IPS-NIHi11 (cell line): ENCODE data around the gene G6PD.
"Not testable (repeated sequence)": the region's sequence is repeated elsewhere in the genome, so short reads cannot be mapped to it uniquely, and the experiment has no call there.

Source experiments
- DNase-seq: peaks from one replicate; pipeline ENCODE4 v3.0.0; 2012; ENCODE audit warnings: mixed read lengths, low spot score

G6PD gene

DNA sequence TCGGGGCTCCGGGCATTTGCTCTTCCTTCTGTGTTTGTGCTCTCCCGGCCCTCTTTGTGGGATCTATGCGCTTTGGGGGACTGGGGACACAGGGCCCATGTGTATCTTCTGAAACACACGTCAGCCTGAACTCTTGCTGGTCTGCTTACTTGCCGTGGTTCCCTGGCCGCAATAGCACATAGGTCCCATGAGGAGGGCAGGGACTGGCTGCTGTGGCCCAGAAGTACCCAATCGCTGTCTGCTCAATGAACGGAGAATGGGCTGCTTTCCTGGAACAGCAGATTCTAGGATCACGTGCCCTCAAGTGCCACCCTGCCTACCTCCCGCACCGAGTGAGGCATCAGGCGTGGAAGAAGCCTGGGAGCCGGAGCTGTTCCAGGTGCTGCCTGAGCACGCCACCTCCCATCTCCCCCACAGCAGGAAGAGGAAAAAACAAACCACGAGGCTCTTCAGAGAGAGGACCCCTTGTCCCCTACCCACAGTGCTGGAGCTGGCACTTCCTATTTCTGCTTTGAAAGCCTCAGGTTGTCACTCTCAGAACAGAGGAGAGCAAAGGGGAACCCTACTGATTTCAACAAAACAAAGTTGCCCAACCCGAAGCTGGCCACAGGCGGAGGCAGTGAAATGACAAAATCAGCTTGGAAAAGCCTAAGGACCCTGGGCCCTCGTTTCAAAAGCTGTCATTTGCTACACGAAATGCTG lies 3.8 kb downstream of the G6PD start:
- no peak for DNase-seq

DNA sequence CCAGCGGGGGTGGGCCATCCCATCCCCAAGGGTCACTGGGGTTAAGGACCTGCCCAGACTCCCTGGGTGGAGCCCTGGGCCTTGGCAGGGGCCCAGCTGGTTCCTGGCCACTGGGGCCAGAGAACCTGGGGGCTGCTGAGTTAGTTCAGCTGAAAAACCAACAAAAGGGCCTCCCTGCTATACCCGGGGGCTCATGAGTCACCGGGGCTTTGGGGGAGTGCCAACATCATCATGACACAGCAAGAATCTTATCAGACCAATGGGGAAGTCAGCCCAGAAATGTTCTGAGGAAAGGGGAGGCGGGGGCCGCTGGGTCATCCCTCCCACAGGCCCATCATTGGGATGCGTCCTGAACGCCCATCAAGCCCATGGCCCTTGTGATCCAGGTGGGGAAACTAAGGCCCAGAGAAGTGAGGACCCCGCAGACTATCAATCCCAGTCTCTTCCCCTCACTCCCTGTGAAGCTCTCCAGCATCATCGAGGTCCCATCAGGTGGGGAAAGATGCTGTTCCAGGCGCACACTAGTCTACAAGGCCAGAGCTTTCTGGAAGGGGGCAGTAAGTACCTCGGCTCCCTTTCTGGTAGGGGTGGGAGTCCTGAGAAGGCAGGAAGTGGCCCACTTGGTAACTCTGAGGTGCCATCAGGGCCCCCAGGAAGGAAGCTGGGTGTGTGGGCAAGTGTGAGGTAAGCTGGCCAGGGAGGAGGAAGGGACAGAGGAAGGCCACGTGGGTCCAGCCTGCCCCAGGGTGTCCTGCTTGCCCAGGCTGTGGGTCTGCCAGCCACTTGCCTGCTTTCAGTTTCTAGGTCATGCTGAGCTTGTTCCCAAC lies 4.5 kb downstream of the G6PD start:
- DNase-seq, result no peak

DNA sequence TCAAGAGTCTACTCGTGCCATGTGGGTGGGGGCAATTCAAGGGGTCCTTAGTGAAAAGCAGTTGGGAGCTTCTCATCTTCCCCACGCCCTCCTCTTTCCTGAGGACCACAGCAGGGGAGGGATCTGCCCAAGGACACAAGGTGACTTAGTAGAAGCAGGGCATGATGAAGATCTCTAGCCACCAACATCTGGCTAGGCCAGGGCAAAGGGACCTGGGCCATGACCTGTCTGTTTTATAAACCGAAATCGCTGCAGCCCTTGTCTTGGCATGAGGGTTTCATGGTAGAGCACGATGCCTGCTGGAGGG lies 5.1 kb downstream of the G6PD start:
- no peak for DNase-seq

GRCh38 chrX:154540897-154541535 lies 5.6 kb downstream of the G6PD start:
- no peak for DNase-seq

DNA sequence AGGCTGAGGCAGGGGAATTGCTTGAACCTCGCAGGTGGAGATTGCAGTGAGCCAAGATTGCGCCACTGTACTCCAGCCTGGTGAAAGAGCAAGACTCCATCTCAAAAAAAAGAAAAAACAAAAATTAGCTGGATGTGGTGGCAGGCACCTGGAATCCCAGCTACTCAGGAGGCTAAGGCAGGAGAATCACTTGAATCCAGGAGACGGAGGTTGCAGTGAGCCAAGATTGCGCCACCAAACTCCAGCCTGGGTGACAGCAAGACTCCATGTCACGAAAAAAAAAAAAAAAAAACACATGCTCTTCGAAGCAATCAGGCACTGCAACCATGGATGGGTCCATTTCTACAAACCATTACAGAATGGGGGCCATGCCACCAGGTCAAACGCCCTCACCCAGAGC lies 6.3 kb downstream of the G6PD start:
- DNase-seq, result not testable (repeated sequence)

DNA sequence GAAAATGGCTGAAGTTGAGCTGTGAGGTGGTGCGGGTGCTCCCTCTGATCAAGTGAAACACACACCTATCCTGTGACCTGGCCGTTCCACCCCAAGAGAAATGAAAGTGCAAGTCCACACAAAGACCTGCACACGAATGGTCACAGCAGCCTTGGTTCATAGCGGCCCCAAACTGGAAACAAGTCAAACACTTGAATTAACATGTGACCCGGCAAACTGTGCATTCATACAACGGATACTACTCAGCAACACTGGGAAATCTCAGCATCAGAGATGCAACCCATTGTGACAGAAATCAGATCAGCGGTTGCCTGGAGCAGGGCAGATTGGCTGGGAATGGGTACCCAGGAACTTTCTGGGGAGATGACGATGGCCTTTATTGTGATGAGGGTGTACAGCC lies 7.6 kb downstream of the G6PD start:
- DNase-seq, result no peak

DNA sequence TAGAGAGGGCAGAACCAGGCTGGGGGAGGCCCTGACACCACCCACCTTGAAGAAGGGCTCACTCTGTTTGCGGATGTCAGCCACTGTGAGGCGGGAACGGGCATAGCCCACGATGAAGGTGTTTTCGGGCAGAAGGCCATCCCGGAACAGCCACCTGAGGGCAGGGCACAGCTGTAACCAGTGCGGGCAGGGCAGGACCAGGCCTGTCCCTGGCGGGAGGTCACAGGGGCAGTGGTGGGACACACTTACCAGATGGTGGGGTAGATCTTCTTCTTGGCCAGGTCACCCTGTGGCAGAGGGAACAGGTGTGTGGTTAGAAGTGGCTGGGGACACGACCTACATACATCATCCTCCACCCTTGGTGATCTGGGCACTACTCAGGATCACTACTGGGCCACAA lies 10.8 kb downstream of the G6PD start:
- DNase-seq, result no peak

- DNase-seq, result peak; percentile 82
Observed at GRCh38 chrX:154534526-154535322, 11.9 kb downstream of the G6PD start.

DNA sequence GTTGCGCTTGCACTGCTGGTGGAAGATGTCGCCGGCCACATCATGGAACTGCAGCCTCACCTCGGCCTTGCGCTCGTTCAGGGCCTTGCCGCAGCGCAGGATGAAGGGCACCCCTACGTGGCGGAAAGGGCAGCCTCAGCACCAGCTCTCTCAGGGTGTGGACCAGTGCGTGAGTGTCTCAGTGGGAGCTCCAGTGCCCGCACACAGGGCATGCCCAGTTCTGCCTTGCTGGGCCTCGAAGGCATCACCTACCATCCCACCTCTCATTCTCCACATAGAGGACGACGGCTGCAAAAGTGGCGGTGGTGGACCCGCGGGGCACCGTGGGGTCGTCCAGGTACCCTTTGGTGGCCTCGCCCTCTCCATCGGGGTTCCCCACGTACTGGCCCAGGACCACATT lies 14.0 kb downstream of the G6PD start:
- no peak for DNase-seq

DNA sequence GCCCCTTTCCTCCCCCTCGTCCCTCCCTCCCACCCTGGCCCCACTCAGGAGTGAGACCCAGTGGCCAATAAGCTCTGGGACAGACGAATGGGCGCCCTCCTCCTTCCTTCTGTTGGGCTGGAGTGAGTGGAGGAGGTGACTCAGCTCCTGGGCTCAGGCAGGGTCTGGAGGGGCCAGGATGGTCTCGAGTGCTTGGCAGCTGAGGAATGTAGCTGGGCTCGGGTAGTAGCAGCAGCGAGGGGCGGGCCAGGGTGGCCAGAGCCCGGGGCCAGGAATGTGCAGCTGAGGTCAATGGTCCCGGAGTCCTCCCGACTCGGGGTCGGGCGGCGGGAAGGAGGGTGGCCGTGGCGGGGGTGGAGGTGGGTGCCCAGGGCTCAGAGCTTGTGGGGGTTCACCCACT lies 15.0 kb downstream of the G6PD start:
- no peak for DNase-seq

GRCh38 chrX:154530286-154530685 lies 16.4 kb downstream of the G6PD start:
- no peak for DNase-seq

DNA sequence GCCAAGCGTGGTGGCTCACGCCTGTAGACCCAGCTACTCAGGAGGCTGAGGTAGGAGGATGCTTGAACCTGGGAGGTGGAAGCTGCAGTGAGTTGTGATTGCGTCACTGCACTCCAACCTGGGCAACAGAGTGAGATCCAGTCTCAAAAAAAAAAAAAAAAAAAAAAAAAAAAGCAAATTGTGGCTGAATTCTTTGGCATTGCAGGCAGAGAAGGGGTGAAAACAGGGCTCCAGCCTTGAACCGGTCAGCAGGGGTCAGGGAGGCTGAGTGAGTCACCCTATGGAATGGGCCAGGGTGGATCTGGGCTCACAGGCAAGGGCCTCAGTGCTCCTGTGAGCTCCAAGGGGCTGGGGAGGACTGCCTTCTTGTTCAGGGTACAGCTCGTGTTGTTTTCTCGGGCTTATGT lies 17.4 kb downstream of the G6PD start:
- DNase-seq, result no peak

GRCh38 chrX:154526901-154527675 lies 19.6 kb downstream of the G6PD start:
- DNase-seq, result peak; percentile 54

DNA sequence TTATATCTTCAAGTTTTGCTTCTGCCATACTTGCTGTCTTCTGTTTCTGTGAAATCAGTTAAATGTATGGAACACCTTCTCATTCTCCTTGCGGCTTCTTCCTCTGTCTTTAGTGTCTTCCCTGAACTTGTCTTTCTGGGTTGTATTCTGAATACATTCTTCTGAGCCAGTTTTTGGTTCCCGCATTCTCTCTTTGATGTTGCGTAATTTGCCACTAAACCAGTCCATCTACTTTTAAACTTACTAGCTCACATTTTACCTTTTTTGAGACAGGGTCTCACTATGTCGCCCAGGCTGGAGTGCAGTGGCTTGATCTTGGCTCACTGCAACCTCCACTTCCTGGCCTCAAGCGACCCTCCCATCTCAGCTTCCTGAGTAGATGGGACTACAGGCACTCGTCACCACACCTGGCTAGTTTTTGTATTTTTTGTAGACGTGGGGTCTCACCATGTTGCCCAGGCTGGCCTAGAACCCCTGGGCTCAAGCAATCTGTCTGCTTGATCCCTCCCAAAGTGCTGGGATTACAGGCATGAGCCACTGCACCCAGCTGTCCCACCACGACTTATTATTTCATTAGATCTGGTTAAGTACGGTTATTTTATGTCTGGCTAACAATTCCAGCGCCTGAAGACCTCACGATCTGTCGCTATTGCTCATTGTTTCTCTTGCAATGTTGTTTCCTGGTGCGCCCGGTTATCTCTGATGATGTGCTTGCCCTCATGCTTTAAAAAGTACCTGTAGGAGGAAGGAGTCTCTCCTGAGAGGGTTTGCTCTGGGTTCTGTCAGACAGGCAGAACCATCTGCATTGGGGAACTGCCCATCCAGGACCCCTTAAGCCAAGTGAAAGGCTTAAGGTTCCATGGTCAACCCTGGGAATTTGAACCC lies 20.8 kb downstream of the G6PD start:
- no peak for DNase-seq

GRCh38 chrX:154519389-154519788 lies 27.3 kb downstream of the G6PD start:
- no peak for DNase-seq

DNA sequence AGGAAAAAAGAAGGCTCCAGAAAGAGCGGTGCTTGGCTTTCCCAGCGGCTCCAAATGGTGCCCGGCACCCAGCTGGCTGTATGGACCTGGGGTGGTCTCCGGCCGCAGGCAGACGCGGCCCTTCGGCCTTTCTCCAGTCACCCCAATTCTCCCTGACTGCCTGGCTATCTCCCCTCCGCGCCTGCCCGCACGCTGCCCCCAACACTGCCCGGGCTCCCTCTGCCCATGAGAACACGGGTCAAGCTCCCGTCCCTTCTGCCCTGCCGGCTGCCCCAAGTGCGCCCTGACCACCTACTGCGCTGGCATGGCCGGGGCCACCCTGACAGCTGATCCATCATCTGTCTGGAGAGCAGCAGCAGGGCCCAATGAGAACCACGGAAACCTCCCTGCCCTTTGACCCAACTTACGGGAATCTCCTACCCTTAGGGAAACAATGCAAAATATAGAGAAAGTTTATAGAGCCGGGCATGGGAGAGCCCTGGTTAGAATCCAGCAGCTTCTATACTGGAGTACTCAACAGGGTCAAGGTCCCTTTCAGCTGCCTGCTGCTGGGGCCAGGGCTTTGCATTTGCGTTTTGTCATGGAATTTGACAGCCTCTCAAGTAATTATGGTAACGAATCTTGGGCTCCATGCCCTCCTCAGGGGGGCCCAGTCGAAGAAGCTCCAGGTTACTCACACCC lies 29.4 kb downstream of the G6PD start:
- no peak for DNase-seq

DNA sequence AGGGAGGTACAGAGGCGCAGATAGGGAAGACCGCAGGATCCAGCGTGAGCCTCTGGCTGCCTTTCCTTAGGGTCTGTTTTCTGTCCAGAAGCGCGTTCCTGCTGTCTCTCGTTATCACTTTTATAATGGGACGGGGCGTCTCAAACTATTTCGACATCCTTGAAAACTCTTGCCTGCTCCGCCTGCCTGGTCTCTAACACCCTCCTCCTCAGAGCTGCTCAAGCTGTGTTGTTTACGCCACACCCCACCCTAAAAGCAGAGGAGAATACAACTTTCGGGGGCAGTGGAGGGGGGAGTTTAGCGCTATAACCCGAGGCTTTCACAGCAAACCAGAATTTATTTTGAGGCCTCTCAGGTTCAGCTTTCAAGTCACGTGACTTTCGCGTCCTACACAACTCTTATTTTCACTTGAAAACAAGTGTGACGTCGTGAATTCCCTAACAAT lies 30.0 kb downstream of the G6PD start:
- DNase-seq, result no peak

DNA sequence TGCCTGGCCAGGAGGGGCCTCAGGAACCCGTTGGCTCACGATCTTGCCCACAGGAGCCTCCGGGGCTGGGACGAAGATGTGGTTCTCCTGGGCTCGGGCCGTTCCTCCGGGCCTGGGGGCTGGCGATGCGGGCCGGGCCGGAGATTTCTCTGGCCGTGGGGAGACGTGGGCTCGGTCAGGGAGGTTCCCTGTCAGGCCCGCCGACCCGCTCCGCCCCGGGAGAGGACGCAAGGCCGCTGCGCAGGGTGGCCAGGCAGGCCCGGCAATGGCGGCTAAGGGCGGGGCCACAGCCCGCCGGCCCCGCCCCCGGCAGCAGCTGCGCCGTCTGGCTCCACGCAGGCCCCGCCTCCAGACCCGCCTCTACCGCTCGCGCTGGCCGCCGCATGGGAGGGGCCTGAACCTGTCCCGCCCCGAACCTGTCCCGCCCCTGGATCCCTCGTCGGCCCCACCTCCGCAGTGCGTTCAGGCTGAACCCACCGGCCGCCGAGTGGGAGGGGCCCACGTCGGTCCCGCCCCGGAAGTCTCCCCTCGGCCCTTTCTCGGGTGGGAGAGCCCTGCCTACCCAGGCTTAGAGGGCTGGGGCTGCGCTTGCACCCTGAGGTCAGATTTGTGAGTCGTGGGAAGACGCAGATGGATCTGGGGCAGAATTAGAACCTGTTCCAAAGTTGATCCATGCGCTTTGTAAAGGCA lies 30.5 kb downstream of the G6PD start, which contains the start of gene FAM3A:
FAM3A (minus strand) TSS at position 267 of the 690 bp plus-strand sequence. CDS start 460 bp downstream, outside the sequence.
- peak; percentile 80 for DNase-seq
